Heart right ventricle (tissue), 16 donors: Measurements from ENCODE around the gene ZMYM3. TPM values are rescaled to one million over a fixed set of nuclear protein-coding genes. Genes with fewer than 3 reads are reported as not detected.

Experiments
- ATAC-seq, 8 donors: fragments of 200-7000 bp; cut with Tn5 transposase; one replicate each; pipeline ENCODE4 v1.9.1; 2020; ENCODE audit warnings: mild to moderate bottlenecking in 8 of 8, moderate library complexity in 8 of 8, moderate number of reproducible peaks in 1 of 8
- DNase-seq, 2 donors: peaks; one replicate each; pipeline ENCODE4 v3.0.0-alpha.2; 2020
- H3K27ac ChIP-seq, 10 donors: fragments of 200-600 bp; sonication (generic) in 2 of 10; one replicate each; pipeline versions ENCODE4 v1.5.0 to v1.8.0; 2020 to 2022; ENCODE audit warnings: mild to moderate bottlenecking in 3 of 10
- H3K27me3 ChIP-seq, 7 donors: fragments of 200-600 bp; one replicate each; pipeline ENCODE4 v1.8.0; 2021 to 2022; ENCODE audit warnings: mild to moderate bottlenecking in 2 of 7
- H3K36me3 ChIP-seq, 9 donors: fragments of 200-600 bp; sonication (generic) in 1 of 9; one replicate each; pipeline versions ENCODE4 v1.5.0 to v1.8.0; 2020 to 2022; ENCODE audit warnings: mild to moderate bottlenecking in 2 of 9
- H3K4me1 ChIP-seq, 9 donors: fragments of 200-600 bp; sonication (generic) in 1 of 9; one replicate each; pipeline versions ENCODE4 v1.5.0 to v1.8.0; 2020 to 2022; ENCODE audit warnings: mild to moderate bottlenecking in 4 of 9
- H3K4me3 ChIP-seq, 10 donors: fragments of 200-600 bp; sonication (generic) in 2 of 10; one replicate each; pipeline versions ENCODE4 v1.5.0 to v1.8.0; 2020 to 2022; ENCODE audit warnings: mild to moderate bottlenecking in 7 of 10, moderate library complexity in 2 of 10
- H3K9me3 ChIP-seq, 11 donors: fragments of 200-600 bp in 10 of 11; sonication (generic) in 2 of 11; one replicate each; pipeline versions ENCODE4 v1.5.0 to v1.8.0; 2013 to 2022; ENCODE audit warnings: mild to moderate bottlenecking in 2 of 11, control low read depth in 1 of 11, moderate library complexity in 1 of 11
- CTCF ChIP-seq, 9 donors: fragments of 200-600 bp; sonication (generic) in 2 of 9; IDR thresholded peaks; one replicate each; pipeline versions ENCODE4 v1.5.0 to v1.8.0; 2021 to 2022; ENCODE audit warnings: antibody characterized with exemption in 9 of 9, mild to moderate bottlenecking in 5 of 9, moderate library complexity in 1 of 9
- whole genome bisulfite sequencing, 2 donors: extraction: QIAGEN DNeasy Blood & Tissue Kit; methylation state at CpG; one replicate each; pipeline ENCODE4 v1.1.7; 2013; ENCODE audit warnings: inconsistent platforms in 1 of 2; 5-methylcytosine and 5-hydroxymethylcytosine counted together
- intact Hi-C, 10 donors: fragments of 100-400 bp; cut with DNase I; formaldehyde crosslinking; loops; one replicate each; pipeline versions ENCODE4 v1.11.1 to v1.14.2; 2022
- polyA plus RNA-seq, 2 donors: library from polyadenylated mRNA; stranded (reverse); fragments of 200-250 nt; gene quantifications; one replicate each; pipeline ENCODE4 v1.2.3, GENCODE V29; 2013
- total RNA-seq, 10 donors: library from RNA; stranded (reverse); fragmentation: NEBNext Ultra II Directional in 3 of 10; extraction: Animal tissue kit (Norgen Biotek cat#: 25700) in 3 of 10; gene quantifications; one replicate each; pipeline versions ENCODE4 v1.2.1 to v1.2.4, GENCODE V29; 2021 to 2023
- donor health status: Arrhythmogenic right ventricular cardiomyopathy.
- donor health status: ischemic (EF 13 %, LVEDD 7.1; RV severe dilation, severe dysfunction).
- donor health status: healthy with polysubstance abuse.
- donor health status: DM: no; HTN: yes; CAD: no.
- donor health status: DM: no; HTN: no; CAD: no.
- donor health status: ischemic (EF 25% LVEDD 6.9; RV normal size, moderate dysfunction).
- donor health status: ischemic (EF 25% LVEDD 5.7; RV mildly dilated, moderate dysfunction).
- donor health status: healthy.
- donor health status: DM: yes; HTN: yes; CAD: no.
- donor health status: Ischemic cardiomyopathy.
- donor health status: ischemic (EF 35%, LVEDD 5.7; RV mildly dilated, moderate dysfunction).
- donor health status: nonischemic (EF 11% LVEDD 7.7; RV severe dilation, severe dysfunction).
- donor health status: DM: yes; HTN: yes; CAD: no.
- donor health status: PGD.
- donor health status: ischemic (EF 29% LVEDD 5.4; RV normal size, mild dysfunction).
- donor health status: nonischemic (EF 23%, LVEDD 6.1; RV moderate dilation, normal function).

ZMYM3 gene
- total and polyA plus RNA-seq, 12 donors, result 4.4 to 18.7 (median 15.8) TPM

DNA sequence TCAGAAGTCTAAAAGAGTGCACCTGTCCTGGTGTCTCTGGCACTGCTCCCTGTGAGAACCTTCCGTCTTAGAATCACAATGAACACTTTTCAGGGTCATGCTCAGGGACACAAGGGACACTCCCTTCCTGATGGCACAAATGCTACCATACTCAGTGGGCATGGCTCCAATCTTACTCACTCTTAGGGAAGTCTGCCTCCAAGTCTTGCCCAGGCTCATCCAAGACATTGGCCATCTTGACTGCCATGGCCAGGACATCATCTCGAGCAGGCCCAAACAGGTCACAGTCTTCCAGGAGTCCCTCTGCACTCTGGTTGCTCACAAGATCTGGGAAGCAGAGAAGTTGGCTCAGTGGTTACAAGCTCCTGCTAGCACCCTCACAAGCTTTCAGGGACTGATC lies 8.8 kb downstream of the ZMYM3 start:
- ATAC-seq, result no peak
- H3K36me3 ChIP-seq, result peaks cover 0 to 98% (median 0%) of the 10 kb centered on the region in 9 donors

GRCh38 chrX:71244359-71245128 lies 9.4 kb downstream of the ZMYM3 start:
- no peak overlapping the region for H3K4me3 ChIP-seq
- ATAC-seq (no peak), DNase-seq (no peak)
- H3K4me1 ChIP-seq, result no peaks in the 10 kb centered on the region
- no peak overlapping the region for H3K27ac ChIP-seq
- 94 to 95% methylated on average over 9 of the region's 9 CpGs for WGBS, 2 donors
- peaks cover 0 to 98% (median 0%) of the 10 kb centered on the region in 9 donors for H3K36me3 ChIP-seq
- H3K27me3 ChIP-seq, result no peaks in the 10 kb centered on the region
- TF ChIP-seq CTCF (IDR thresholded peaks at IDR 0.05), result no peak
- intact Hi-C loops, result no loop called here
- no peaks in the 10 kb centered on the region for H3K9me3 ChIP-seq

More for the DNA sequence above, 8.8 kb downstream of the ZMYM3 start:
- no peaks in the 10 kb centered on the region for H3K9me3 ChIP-seq
- H3K27ac ChIP-seq, result no peak overlapping the region
- intact Hi-C loops, result no loop called here
- no peak for DNase-seq
- H3K27me3 ChIP-seq, result no peaks in the 10 kb centered on the region
- 66 to 73% methylated on average over 2 of the region's 2 CpGs for WGBS, 2 donors
- H3K4me3 ChIP-seq, result no peak overlapping the region
- no peak for TF ChIP-seq CTCF (IDR thresholded peaks at IDR 0.05)
- H3K4me1 ChIP-seq, result no peaks in the 10 kb centered on the region

GRCh38 chrX:71241301-71241700 lies 12.6 kb downstream of the ZMYM3 start:
- no peak for DNase-seq
- H3K36me3 ChIP-seq, result peaks cover 0 to 68% (median 0%) of the 10 kb centered on the region in 9 donors

DNA sequence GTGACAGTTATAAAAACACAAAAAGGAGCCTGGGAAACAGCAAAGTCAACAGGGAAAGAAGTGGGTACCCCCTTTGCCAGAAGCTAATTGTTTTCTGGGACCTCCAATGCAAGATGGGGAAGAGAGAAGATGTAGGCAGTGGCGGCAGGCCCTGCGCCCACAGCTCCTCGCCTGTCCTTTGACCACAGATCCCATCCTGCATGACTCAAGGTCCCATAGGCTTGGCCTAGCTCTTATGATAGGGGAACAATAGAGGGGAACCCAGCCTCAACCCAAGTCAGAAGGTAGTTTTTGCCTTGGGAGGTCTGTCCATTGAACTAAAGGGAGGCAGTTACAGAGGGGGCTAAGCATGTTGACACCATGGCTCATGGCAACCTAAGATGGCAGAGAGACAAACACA lies 14.2 kb downstream of the ZMYM3 start:
- Histone ChIP-seq H3K4me1 (no peaks in the 10 kb centered on the region), H3K36me3 (peaks cover 0 to 54% (median 0%) of the 10 kb centered on the region in 9 donors), H3K9me3 (no peaks in the 10 kb centered on the region), H3K27me3 (peaks cover 0 to 5% (median 0%) of the 10 kb centered on the region in 7 donors), H3K4me3 (no peak overlapping the region), H3K27ac (no peak overlapping the region)
- no peak for DNase-seq
- ATAC-seq, result no peak
- intact Hi-C loops, result no loop called here
- TF ChIP-seq CTCF (IDR thresholded peaks at IDR 0.05), result no peak
- 88 to 100% methylated on average over 3 of the region's 3 CpGs for WGBS, 2 donors

More at GRCh38 chrX:71241301-71241700, 12.6 kb downstream of the ZMYM3 start:
- peaks cover 0 to 5% (median 0%) of the 10 kb centered on the region in 7 donors for H3K27me3 ChIP-seq
- H3K27ac ChIP-seq, result no peak overlapping the region
- TF ChIP-seq CTCF (IDR thresholded peaks at IDR 0.05), result no peak
- H3K4me3 ChIP-seq, result no peak overlapping the region
- H3K9me3 ChIP-seq, result no peaks in the 10 kb centered on the region
- intact Hi-C loops, result no loop called here
- no peak for ATAC-seq
- no peaks in the 10 kb centered on the region for H3K4me1 ChIP-seq
- 81 to 86% methylated on average over 5 to 6 of the region's 6 CpGs for WGBS, 2 donors
